HepG2 (cell line): ENCODE results near the gene CDRT15. TPM values are rescaled to one million over a fixed set of nuclear protein-coding genes. Genes with fewer than 3 reads are reported as not detected.
"Not testable (repeated sequence)": the region's sequence is repeated elsewhere in the genome, so short reads cannot be mapped to it uniquely, and the experiment has no call there.

ENCODE experiments used
- ATAC-seq: fragments of 200-7000 bp; cut with Tn5 transposase; 3 replicates; pipeline ENCODE4 v1.9.1; 2020; ENCODE audit warnings: mild to moderate bottlenecking, moderate library complexity
- BruUV-seq: library from RNA; stranded (reverse); fragments of 400-500 nt; replicated peaks from 2 replicates; lab custom pipeline; 2021; lab: Mats Ljungman, UMichigan
- CTCF ChIA-PET: fragments of 300-600 bp; formaldehyde crosslinking; extraction: SDS; loops from one replicate; lab custom pipeline; 2021; ENCODE audit warnings: low total read pairs, inconsistent platforms, low intra/inter-chr PET ratio; lab: Yijun Ruan, JAX
- POLR2A ChIA-PET: fragments of 350-600 bp; sonication (Branson Sonifier 250); formaldehyde crosslinking; loops from one replicate; lab custom pipeline; 2020; ENCODE audit warnings: antibody characterized with exemption, inconsistent platforms; lab: Yijun Ruan, JAX
- DNase-seq: peaks from one replicate; pipeline ENCODE4 v3.0.0-alpha.2; 2015; ENCODE audit warnings: low spot score
- FAIRE-seq: peaks from 3 replicates; lab custom pipeline; 2011; peaks lifted over from hg19 to GRCh38; lab: Jason Lieb, UNC
- H2AFZ ChIP-seq: one replicate; pipeline ENCODE4 v1.6.1; 2011; ENCODE audit warnings: low read length, inconsistent platforms
- H3K27ac ChIP-seq: fragments of 300-600 bp; 3 replicates; pipeline ENCODE4 v1.8.0; 2011; ENCODE audit warnings: mixed run types, mild to moderate bottlenecking, mixed read lengths, low read length, inconsistent platforms; ENCODE audit not compliant: insufficient read depth; ENCODE audit errors: extremely low read length
- H3K27me3 ChIP-seq, 2 experiments: fragments of 200-600 bp in 1 of 2; 2 replicates in 1 of 2; 3 replicates in 1 of 2; pipeline versions ENCODE4 v1.6.0 to v1.8.0; 2011; ENCODE audit warnings: low read length in 2 of 2, mild to moderate bottlenecking in 2 of 2, moderate library complexity in 2 of 2, inconsistent platforms in 1 of 2; ENCODE audit not compliant: insufficient read depth in 2 of 2, control insufficient read depth in 1 of 2
- H3K36me3 ChIP-seq, 2 experiments: fragments of 200-600 bp in 1 of 2; replicated peaks in 1 of 2; 2 replicates in 1 of 2; 3 replicates in 1 of 2; pipeline versions ENCODE4 v1.5.1 to v1.8.0; 2011; ENCODE audit warnings: low read length in 2 of 2, inconsistent platforms in 1 of 2; ENCODE audit not compliant: insufficient read depth in 2 of 2, control insufficient read depth in 1 of 2
- H3K4me1 ChIP-seq: 2 replicates; pipeline ENCODE4 v1.5.1; 2012; ENCODE audit warnings: low read length, inconsistent platforms; ENCODE audit not compliant: insufficient read depth
- H3K4me2 ChIP-seq: 2 replicates; pipeline ENCODE4 v1.6.0; 2011; ENCODE audit warnings: low read depth, low read length, inconsistent platforms
- H3K4me3 ChIP-seq, 3 experiments: fragments of 200-600 bp in 1 of 3; sonication (generic), shearing (Covaris generic) in 1 of 3; replicated peaks in 1 of 3; 2 replicates each; pipeline ENCODE4 v1.5.1; 2011 to 2016; ENCODE audit warnings: low read length in 3 of 3, inconsistent platforms in 2 of 3, low read depth in 2 of 3, mild to moderate bottlenecking in 2 of 3, control low read depth in 1 of 3, mixed read lengths in 1 of 3; ENCODE audit not compliant: insufficient read depth in 1 of 3
- H3K79me2 ChIP-seq: one replicate; pipeline ENCODE4 v1.6.1; 2011; ENCODE audit warnings: low read length, inconsistent platforms; ENCODE audit not compliant: insufficient read depth
- H3K9ac ChIP-seq: 2 replicates; pipeline ENCODE4 v1.6.0; 2011; ENCODE audit warnings: mild to moderate bottlenecking, low read depth, low read length, inconsistent platforms; ENCODE audit not compliant: insufficient read depth
- H3K9me3 ChIP-seq: 2 replicates; pipeline ENCODE4 v1.5.1; 2012; ENCODE audit warnings: mild to moderate bottlenecking, low read length
- H4K20me1 ChIP-seq: 2 replicates; pipeline ENCODE4 v1.6.0; 2011; ENCODE audit warnings: inconsistent platforms, mild to moderate bottlenecking, low read length, moderate library complexity; ENCODE audit not compliant: insufficient read depth
- ATF7 ChIP-seq, 2 experiments: fragments of 450-650 bp in 1 of 2; sonication (generic) in 1 of 2; formaldehyde crosslinking in 1 of 2; IDR thresholded peaks; 2 replicates each; pipeline versions ENCODE4 v1.4.0 to v1.6.1; 2016 to 2020; ENCODE audit warnings: antibody characterized with exemption in 1 of 2, mild to moderate bottlenecking in 1 of 2, missing genetic modification reagents in 1 of 2
- LRRFIP1 ChIP-seq: sonication (generic); formaldehyde crosslinking; conservative IDR thresholded peaks from 2 replicates; pipeline ENCODE4 v1.4.0; 2020; ENCODE audit warnings: missing genetic modification reagents
- STAT6 ChIP-seq: sonication (generic); formaldehyde crosslinking; IDR thresholded peaks from 2 replicates; pipeline ENCODE4 v1.4.0; 2020; ENCODE audit warnings: missing genetic modification reagents, mild to moderate bottlenecking, borderline replicate concordance
- WGBS: methylation state at CpG from one replicate; pipeline ENCODE4 v1.1.6; 2017; ENCODE audit warnings: low lambda C conversion rate; 5-methylcytosine and 5-hydroxymethylcytosine counted together
- in situ Hi-C: cut with HindIII; loops from 2 replicates; pipeline ENCODE4 v1.10.0; 2017; ENCODE audit warnings: low pct_unique_long_range_greater_than_20kb; ENCODE audit not compliant: extremely low pct_ligation_motif_present
- intact Hi-C: fragments of 100-400 bp; cut with micrococcal nuclease; formaldehyde crosslinking; loops from one replicate; pipeline ENCODE4 v1.10.0; 2022; ENCODE audit not compliant: unreplicated experiment
- polyA plus RNA-seq, 8 experiments: library from polyadenylated mRNA; depleted of rRNA in 3 of 8; stranded (reverse) in 7 of 8; unstranded in 1 of 8; fragments of >200 nt; fragmentation: Illumina TruSeq in 4 of 8; extraction: Trizol in 4 of 8; gene quantifications; 2 replicates each; pipeline versions ENCODE4 v1.2.1 to v1.2.3, GENCODE V29; 2011 to 2016; ENCODE audit warnings: low read depth in 4 of 8, missing spikeins in 1 of 8, mixed read lengths in 1 of 8; ENCODE audit not compliant: insufficient read depth in 1 of 8
- total RNA-seq, 5 experiments: library from RNA; depleted of rRNA; stranded (reverse); fragments of >200 nt; fragmentation: Illumina TruSeq; extraction: Trizol; gene quantifications; 2 replicates each; pipeline ENCODE4 v1.2.3, GENCODE V29; 2016; ENCODE audit warnings: low read depth in 1 of 5

Gene CDRT15
- total and polyA plus RNA-seq, 2 of the 13 experiments (the other 11 are each of a cell fraction or from before 2014, with no cell fraction given), result not detected

- Histone ChIP-seq H3K4me3 (no peak overlapping the region), H3K79me2 (no peaks in the 10 kb centered on the region), H3K27me3 (no peaks in the 10 kb centered on the region), H3K36me3 (peaks cover 4 to 23% of the 10 kb centered on the region in 2 experiments; a peak in 4 of 5 replicates), H3K4me2 (no peak overlapping the region), H4K20me1 (no peaks in the 10 kb centered on the region), H3K9ac (no peak overlapping the region), H3K27ac (no peak overlapping the region), H2AFZ (no peak overlapping the region), H3K4me1 (no peaks in the 10 kb centered on the region), H3K9me3 (no peaks in the 10 kb centered on the region)
- no TSS peak for BruUV-seq
- in situ Hi-C loops, result no loop called here
- ChIA-PET POLR2A (no interaction called here), CTCF (no interaction called here)
- intact Hi-C loops, result no loop called here
- DNase-seq (no peak), FAIRE-seq (no peak), ATAC-seq (peak; percentile 80)
- TF ChIP-seq ATF7 (IDR thresholded peaks at IDR 0.05), result no peak
- no peak for TF ChIP-seq ATF7 (CRISPR knock-in tag; IDR thresholded peaks at IDR 0.05)
- TF ChIP-seq LRRFIP1 (CRISPR knock-in tag), result no peak
- TF ChIP-seq STAT6 (CRISPR knock-in tag), result no peak
- 97% methylated on average over 4 of the region's 4 CpGs for WGBS
Observed at GRCh38 chr17:14196377-14196997, 40.2 kb downstream of the CDRT15 start.

- BruUV-seq, H3K79me2 ChIP-seq, H4K20me1 ChIP-seq, H3K4me2 ChIP-seq, H3K9ac ChIP-seq, FAIRE-seq, H2AFZ ChIP-seq, in situ Hi-C loops, H3K27me3 ChIP-seq, ATAC-seq, POLR2A ChIA-PET, H3K9me3 ChIP-seq, DNase-seq, H3K4me3 ChIP-seq, H3K4me1 ChIP-seq, H3K27ac ChIP-seq, intact Hi-C loops, CTCF ChIA-PET: not testable (repeated sequence)
- H3K36me3 ChIP-seq, result peaks cover 2 to 10% of the 10 kb centered on the region in 2 experiments; a peak in 3 of 5 replicates
- WGBS, result 94% methylated on average over 13 of the region's 13 CpGs
Observed at GRCh38 chr17:14192636-14193344, 43.9 kb downstream of the CDRT15 start.
